Measurements from ENCODE around the gene NES. TPM values are rescaled to one million over a fixed set of nuclear protein-coding genes. Genes with fewer than 3 reads are reported as not detected.

NES gene
- total RNA-seq, 1 experiment from 2014 or later, result 8.4 TPM

DNA sequence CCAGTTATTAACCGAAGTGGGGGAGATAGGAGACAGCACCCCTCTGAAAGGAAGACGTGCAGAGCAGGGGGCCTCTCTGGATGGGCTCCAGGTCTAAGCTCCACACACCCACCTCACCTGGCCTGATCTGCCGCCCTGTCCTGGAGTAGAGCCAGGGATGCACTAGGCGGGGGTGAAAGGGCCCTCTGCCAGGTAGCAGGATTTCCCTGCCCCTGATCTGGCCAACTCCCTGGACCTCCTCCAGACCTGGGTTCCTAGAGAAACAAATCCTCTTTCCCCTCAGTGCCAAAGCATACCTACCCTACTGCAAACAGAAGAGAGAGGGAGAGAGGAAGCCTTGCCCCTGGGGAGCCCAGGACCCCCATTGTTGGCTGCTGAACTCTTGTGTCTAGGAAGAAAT lies 26.1 kb upstream of the NES start:
- Histone ChIP-seq H3K27me3 (ENCODE audit: insufficient read depth, low read length) (no peaks in the 10 kb centered on the region), H3K4me2 (ENCODE audit: low read length) (peak overlapping the region; percentile 85), H3K79me2 (ENCODE audit: insufficient read depth, low read length) (peaks cover 27% of the 10 kb centered on the region), H3K36me3 (ENCODE audit: control insufficient read depth in 1 of 2, insufficient read depth in 2 of 2, low read length in 2 of 2) (peaks cover 22 to 26% of the 10 kb centered on the region in 2 experiments; a peak in 3 of 4 replicates), H3K27ac (ENCODE audit: low read depth, low read length) (peak overlapping the region; percentile 89), H3K4me1 (ENCODE audit: control insufficient read depth in 1 of 2, insufficient read depth in 2 of 2, low read length in 2 of 2) (peaks cover 44 to 59% of the 10 kb centered on the region in 2 experiments), H3K4me3 (replicated peaks in 1 of 2; ENCODE audit: low read depth in 1 of 2, low read length in 2 of 2) (peak overlapping the region in 1 of 2 experiments; percentile 63; a peak in 1 of 4 replicates), H4K20me1 (ENCODE audit: insufficient read depth) (no peaks in the 10 kb centered on the region), H2AFZ (ENCODE audit: low read depth, low read length, poor library complexity, severe bottlenecking) (no peak overlapping the region), H3K9ac (ENCODE audit: low read length) (peak overlapping the region; percentile 80; the same call in 1 of the 2 replicates), H3K9me3 (ENCODE audit: control insufficient read depth in 1 of 2, insufficient read depth in 1 of 2, low read depth in 1 of 2, low read length in 2 of 2) (no peaks in the 10 kb centered on the region), H3K9me2 (ENCODE audit: insufficient read depth) (no peaks in the 10 kb centered on the region)
- RAD21 ChIA-PET (ENCODE audit: low non-redundant PET in 1 of 2, low total read pairs in 2 of 2, uncharacterized antibody in 2 of 2, unreplicated experiment in 2 of 2), result interaction anchor here in 1 of 2 experiments (1.3 kb wide), 1 partner anchor 14 kb away, joined by 3 read pairs; no protein-coding TSS in a partner anchor
- intact Hi-C loops (cut with micrococcal nuclease), result no loop called here
- no peak for ATAC-seq
- CTCF ChIA-PET, result interaction anchor here (1.5 to 14.7 kb wide), 2 partner anchors 12 to 23 kb away, joined by 7 to 310 read pairs; no protein-coding TSS in a partner anchor
- BruUV-seq (replicated peaks), result no TSS peak
- POLR2A ChIA-PET, result interaction anchor here (1.0 to 6.4 kb wide), 3 partner anchors 9 to 23 kb away, joined by 3 to 87 read pairs (median 36); no protein-coding TSS in a partner anchor
- DNase-seq (ENCODE audit: low read depth, low spot score), result no peak
- TF ChIP-seq SIN3A (IDR thresholded peaks at IDR 0.05; ENCODE audit: low read depth) (no peak), SP1 (IDR thresholded peaks at IDR 0.05; ENCODE audit: low read depth) (no peak), POLR2A (IDR thresholded peaks at IDR 0.05; ENCODE audit: borderline replicate concordance, extremely low read depth, insufficient read depth, insufficient read length) (no peak), ZNF274 (IDR thresholded peaks at IDR 0.05; ENCODE audit: low read depth, low read length) (no peak), YY1 (IDR thresholded peaks at IDR 0.05; ENCODE audit: extremely low read depth, insufficient replicate concordance, low read depth, low read length) (no peak), SRF (IDR thresholded peaks at IDR 0.05; ENCODE audit: low read depth) (no peak), TCF7L2 (IDR thresholded peaks at IDR 0.05; ENCODE audit: borderline replicate concordance, extremely low read depth, insufficient read depth, insufficient read length) (no peak), POLR2AphosphoS5 (IDR thresholded peaks at IDR 0.05; ENCODE audit: low read depth, low read length) (no peak), EGR1 (IDR thresholded peaks at IDR 0.05; ENCODE audit: low read depth) (no peak), JUND (IDR thresholded peaks at IDR 0.05) (no peak)
- TF ChIP-seq, protein P1, sequence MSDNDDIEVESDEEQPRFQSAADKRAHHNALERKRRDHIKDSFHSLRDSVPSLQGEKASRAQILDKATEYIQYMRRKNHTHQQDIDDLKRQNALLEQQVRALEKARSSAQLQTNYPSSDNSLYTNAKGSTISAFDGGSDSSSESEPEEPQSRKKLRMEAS (IDR thresholded peaks at IDR 0.05), result no peak
